Neural cell (in vitro differentiated cells): Measurements from ENCODE around the gene IGF2BP2.

ENCODE experiments used
- CTCF ChIP-seq: fragments of 450-650 bp; IDR thresholded peaks from 2 replicates; pipeline ENCODE4 v1.5.1; 2014; ENCODE audit warnings: antibody characterized with exemption, mild to moderate bottlenecking, moderate library complexity; ENCODE audit not compliant: poor library complexity, severe bottlenecking
- POLR2AphosphoS5 ChIP-seq: IDR thresholded peaks from 2 replicates; pipeline ENCODE4 v1.6.1; 2012
- TAF1 ChIP-seq: IDR thresholded peaks from 2 replicates; pipeline ENCODE4 v1.6.1; 2012; ENCODE audit warnings: low read depth

- TF ChIP-seq POLR2AphosphoS5 = no peak
- no peak for TF ChIP-seq CTCF
- TF ChIP-seq TAF1 = no peak
These were observed 2.4 kb downstream of the IGF2BP2 start for GRCh38 chr3:185822221-185823000.
